ENCODE measurements around the gene SERPINE1. TPM values are rescaled to one million over a fixed set of nuclear protein-coding genes. Genes with fewer than 3 reads are reported as not detected.

SERPINE1 gene
- 4.3 TPM for total RNA-seq
- long read RNA-seq, partial matches to known transcripts, result 4 of 6 reads
- long read RNA-seq, other reads (novel, unspliced or antisense), result 1 of 6 reads

DNA sequence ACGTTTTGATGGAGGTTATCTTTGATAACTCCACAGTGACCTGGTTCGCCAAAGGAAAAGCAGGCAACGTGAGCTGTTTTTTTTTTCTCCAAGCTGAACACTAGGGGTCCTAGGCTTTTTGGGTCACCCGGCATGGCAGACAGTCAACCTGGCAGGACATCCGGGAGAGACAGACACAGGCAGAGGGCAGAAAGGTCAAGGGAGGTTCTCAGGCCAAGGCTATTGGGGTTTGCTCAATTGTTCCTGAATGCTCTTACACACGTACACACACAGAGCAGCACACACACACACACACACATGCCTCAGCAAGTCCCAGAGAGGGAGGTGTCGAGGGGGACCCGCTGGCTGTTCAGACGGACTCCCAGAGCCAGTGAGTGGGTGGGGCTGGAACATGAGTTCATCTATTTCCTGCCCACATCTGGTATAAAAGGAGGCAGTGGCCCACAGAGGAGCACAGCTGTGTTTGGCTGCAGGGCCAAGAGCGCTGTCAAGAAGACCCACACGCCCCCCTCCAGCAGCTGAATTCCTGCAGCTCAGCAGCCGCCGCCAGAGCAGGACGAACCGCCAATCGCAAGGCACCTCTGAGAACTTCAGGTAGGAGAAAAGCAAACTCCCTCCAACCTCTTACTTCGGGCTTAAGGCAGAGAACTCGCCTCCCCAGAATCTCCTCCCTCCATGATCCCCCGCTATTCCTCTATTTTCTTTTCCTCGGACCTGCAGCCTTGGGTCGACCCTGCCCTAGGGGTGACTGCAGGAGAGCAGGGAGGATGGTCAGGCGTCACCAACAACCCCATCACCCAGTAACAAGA lies at the start of gene SERPINE1:
Gene SERPINE1, plus strand, starts transcription at position 454 of the 809 bp plus-strand sequence. CDS start 1,290 bp downstream, outside the sequence.
- H3K4me1 ChIP-seq, result peaks cover 48% of the 10 kb centered on the region

DNA sequence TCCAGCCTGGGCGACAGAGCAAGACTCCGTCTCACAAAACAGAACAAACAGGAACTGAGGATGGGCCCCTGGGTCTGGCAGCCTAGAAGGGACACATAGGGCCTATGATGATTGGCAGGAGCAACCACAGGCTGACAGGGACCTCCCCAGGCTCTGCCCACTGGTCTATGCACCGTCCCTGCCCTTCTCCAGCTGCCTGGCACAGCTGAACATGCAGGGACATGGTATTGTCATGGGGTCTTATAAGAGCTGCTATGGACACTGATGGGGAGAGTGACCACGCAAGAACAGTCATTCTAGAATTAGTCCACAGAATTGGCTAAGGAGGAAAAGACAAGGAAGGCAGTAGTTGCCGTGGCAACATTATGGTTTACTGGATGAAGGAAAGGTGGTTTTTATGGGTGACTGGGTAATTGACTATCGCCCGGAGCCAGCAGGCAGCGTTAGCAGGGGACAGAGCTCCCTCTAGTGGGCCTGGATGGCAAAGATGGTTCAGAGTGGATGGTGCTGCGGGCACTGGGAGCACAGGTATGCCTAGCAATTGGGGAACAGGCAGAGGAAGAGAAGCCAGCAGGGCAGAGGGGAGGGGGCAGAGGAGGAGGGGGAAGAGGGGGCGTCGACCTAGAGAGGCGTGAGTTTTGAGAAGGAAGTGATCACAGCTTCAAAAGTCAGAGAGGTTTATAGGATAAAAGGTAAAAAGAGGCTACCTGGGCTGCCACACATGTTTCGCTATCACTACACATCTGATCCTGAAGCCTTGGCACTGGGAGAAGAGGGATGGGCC lies 49.4 kb upstream of the SERPINE1 start:
- no peaks in the 10 kb centered on the region for H3K36me3 ChIP-seq
- DNase-seq, result peak; percentile 63
- H3K27me3 ChIP-seq (ENCODE audit: low read depth), result peaks cover 5% of the 10 kb centered on the region
- intact Hi-C loops (cut with micrococcal nuclease), result no loop called here
- no peak overlapping the region for H3K27ac ChIP-seq (replicated peaks)
- H3K4me1 ChIP-seq, result no peaks in the 10 kb centered on the region
- no peaks in the 10 kb centered on the region for H3K9me3 ChIP-seq (replicated peaks)
- H3K4me3 ChIP-seq, result no peak overlapping the region
- TF ChIP-seq, protein P1, sequence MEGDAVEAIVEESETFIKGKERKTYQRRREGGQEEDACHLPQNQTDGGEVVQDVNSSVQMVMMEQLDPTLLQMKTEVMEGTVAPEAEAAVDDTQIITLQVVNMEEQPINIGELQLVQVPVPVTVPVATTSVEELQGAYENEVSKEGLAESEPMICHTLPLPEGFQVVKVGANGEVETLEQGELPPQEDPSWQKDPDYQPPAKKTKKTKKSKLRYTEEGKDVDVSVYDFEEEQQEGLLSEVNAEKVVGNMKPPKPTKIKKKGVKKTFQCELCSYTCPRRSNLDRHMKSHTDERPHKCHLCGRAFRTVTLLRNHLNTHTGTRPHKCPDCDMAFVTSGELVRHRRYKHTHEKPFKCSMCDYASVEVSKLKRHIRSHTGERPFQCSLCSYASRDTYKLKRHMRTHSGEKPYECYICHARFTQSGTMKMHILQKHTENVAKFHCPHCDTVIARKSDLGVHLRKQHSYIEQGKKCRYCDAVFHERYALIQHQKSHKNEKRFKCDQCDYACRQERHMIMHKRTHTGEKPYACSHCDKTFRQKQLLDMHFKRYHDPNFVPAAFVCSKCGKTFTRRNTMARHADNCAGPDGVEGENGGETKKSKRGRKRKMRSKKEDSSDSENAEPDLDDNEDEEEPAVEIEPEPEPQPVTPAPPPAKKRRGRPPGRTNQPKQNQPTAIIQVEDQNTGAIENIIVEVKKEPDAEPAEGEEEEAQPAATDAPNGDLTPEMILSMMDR (IDR thresholded peaks at IDR 0.05; ENCODE audit: borderline replicate concordance), result peak; percentile 84

More for the DNA sequence above, at the start of gene SERPINE1:
- H3K27ac ChIP-seq (replicated peaks), result peak within 1 kb of the TSS; percentile 84
- no peaks in the 10 kb centered on the region for H3K36me3 ChIP-seq
- peak within 1 kb of the TSS; percentile 51 for H3K4me3 ChIP-seq
- intact Hi-C loops (cut with micrococcal nuclease), result no loop called here
- H3K9me3 ChIP-seq (replicated peaks), result no peaks in the 10 kb centered on the region
- peak; percentile 87 for DNase-seq
- H3K27me3 ChIP-seq (ENCODE audit: low read depth), result no peaks in the 10 kb centered on the region
- TF ChIP-seq, protein P1 (IDR thresholded peaks at IDR 0.05; ENCODE audit: borderline replicate concordance), result peak; percentile 37

DNA sequence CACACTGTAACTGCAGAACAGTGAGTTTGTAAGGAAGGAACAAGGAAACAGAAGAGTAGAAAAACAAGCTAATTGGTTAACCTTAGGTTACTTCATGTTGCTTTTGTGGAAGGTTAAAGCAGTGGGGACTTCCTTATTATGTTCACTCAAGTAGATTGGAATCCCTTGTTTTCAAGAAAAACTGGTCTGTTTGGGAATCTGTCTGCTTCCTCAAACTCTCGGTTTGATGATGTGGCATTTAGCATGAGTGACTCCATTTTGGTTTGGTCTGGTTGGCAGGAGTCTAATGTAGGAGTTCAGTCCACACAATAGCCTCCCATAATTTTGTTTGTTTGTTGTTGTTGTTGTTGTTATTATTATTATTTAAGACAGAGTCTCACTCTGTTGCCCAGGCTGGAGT lies 45.5 kb upstream of the SERPINE1 start:
- no peaks in the 10 kb centered on the region for H3K27me3 ChIP-seq (ENCODE audit: low read depth)
- no peaks in the 10 kb centered on the region for H3K9me3 ChIP-seq (replicated peaks)
- no peaks in the 10 kb centered on the region for H3K36me3 ChIP-seq
- intact Hi-C loops (cut with micrococcal nuclease), result no loop called here
- TF ChIP-seq, protein P1 (IDR thresholded peaks at IDR 0.05; ENCODE audit: borderline replicate concordance), result no peak
- H3K4me1 ChIP-seq, result peaks cover 16% of the 10 kb centered on the region
- H3K4me3 ChIP-seq, result no peak overlapping the region
- DNase-seq, result no peak
- H3K27ac ChIP-seq (replicated peaks), result no peak overlapping the region

DNA sequence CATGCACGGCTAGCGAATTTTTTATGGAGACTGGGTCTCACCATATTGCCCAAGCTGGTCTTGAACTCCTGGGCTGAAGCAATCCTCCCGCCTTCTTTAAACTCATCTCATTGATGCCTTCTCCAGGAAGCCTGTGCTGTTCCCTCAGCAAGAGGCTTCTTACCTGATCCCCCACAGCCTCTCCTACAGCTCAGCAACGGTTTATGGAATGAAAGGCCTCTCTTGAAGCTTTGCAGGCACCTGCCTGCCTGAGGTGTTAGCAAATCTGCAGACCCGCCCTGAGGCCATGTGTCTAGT lies 42.1 kb upstream of the SERPINE1 start:
- H3K27ac ChIP-seq (replicated peaks), result peak overlapping the region; percentile 97
- peaks cover 26% of the 10 kb centered on the region for H3K36me3 ChIP-seq
- H3K4me3 ChIP-seq, result peak overlapping the region; percentile 92
- H3K9me3 ChIP-seq (replicated peaks), result no peaks in the 10 kb centered on the region
- H3K27me3 ChIP-seq (ENCODE audit: low read depth), result no peaks in the 10 kb centered on the region
- H3K4me1 ChIP-seq, result peaks cover 50% of the 10 kb centered on the region
- DNase-seq, result no peak
- TF ChIP-seq, protein P1 (IDR thresholded peaks at IDR 0.05; ENCODE audit: borderline replicate concordance), result no peak
- intact Hi-C loops (cut with micrococcal nuclease), result no loop called here

DNA sequence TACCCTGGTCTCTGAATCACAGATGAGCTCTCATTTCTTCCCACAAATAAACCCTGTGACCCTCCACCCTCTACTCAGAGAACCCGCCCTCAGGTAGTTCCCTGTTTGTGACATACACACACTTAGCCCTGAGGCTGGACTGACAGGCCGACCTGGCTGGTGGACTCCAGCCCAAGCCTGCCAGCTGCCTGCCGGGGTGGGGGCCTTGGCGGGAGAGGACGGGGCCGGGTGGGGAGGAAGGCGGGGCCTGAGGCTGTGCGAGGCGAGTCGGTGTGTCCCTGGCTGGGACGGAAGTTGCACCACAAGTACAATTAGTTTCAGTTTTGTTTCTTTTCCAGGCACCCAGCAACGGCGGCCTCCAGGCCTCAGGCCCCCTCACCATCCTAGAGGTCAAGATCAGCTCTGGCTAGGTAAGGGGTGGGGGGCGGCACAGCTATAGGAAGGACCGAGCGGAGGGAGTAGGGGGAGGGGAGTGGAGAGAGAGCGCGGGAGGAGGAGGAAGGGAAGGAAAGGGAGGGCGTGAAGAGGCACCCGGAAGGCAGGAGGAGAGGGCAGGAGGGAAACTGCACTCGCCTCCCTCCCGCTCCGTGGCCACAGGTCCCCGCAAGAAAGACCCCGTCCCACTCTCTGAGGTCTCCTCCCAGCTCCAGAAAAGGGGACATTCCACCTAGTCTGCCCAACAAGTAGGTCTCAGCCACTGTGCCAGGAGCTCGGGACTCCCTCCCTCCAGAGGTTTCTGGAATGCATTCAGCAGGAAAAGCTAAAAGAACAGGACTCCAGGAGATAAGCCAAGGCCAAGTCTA lies 41.5 kb upstream of the SERPINE1 start, which contains the start of gene TRIM56:
Gene TRIM56, plus strand, starts transcription at position 320 of the 803 bp plus-strand sequence. CDS start 1,832 bp downstream, outside the sequence.
- H3K4me1 ChIP-seq, result peaks cover 50% of the 10 kb centered on the region
- peak; percentile 89 for DNase-seq

More for the DNA sequence above, 41.5 kb upstream of the SERPINE1 start, which contains the start of gene TRIM56:
- H3K27me3 ChIP-seq (ENCODE audit: low read depth), result no peaks in the 10 kb centered on the region
- peak within 1 kb of the TSS; percentile 97 for H3K27ac ChIP-seq (replicated peaks)
- peak within 1 kb of the TSS; percentile 92 for H3K4me3 ChIP-seq
- TF ChIP-seq, protein P1 (IDR thresholded peaks at IDR 0.05; ENCODE audit: borderline replicate concordance), result no peak
- H3K36me3 ChIP-seq, result peaks cover 31% of the 10 kb centered on the region
- H3K9me3 ChIP-seq (replicated peaks), result no peaks in the 10 kb centered on the region
- intact Hi-C loops (cut with micrococcal nuclease), result no loop called here
